Measurements from ENCODE around the gene SLC2A4RG. TPM values are rescaled to one million over a fixed set of nuclear protein-coding genes. Genes with fewer than 3 reads are reported as not detected.

Gene SLC2A4RG
- total RNA-seq, 3 donors from 2014 or later (not counting 1 experiment from before 2014, with no cell fraction given) = 90.4 to 100 (median 95.5) TPM

- TF ChIP-seq, protein P1, sequence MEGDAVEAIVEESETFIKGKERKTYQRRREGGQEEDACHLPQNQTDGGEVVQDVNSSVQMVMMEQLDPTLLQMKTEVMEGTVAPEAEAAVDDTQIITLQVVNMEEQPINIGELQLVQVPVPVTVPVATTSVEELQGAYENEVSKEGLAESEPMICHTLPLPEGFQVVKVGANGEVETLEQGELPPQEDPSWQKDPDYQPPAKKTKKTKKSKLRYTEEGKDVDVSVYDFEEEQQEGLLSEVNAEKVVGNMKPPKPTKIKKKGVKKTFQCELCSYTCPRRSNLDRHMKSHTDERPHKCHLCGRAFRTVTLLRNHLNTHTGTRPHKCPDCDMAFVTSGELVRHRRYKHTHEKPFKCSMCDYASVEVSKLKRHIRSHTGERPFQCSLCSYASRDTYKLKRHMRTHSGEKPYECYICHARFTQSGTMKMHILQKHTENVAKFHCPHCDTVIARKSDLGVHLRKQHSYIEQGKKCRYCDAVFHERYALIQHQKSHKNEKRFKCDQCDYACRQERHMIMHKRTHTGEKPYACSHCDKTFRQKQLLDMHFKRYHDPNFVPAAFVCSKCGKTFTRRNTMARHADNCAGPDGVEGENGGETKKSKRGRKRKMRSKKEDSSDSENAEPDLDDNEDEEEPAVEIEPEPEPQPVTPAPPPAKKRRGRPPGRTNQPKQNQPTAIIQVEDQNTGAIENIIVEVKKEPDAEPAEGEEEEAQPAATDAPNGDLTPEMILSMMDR (IDR thresholded peaks at IDR 0.05) = no peak
- Mint-ChIP-seq H3K4me1 (peaks cover 45% of the 10 kb centered on the region in 2 donors), H3K36me3 (no peaks in the 10 kb centered on the region), H3K4me3 (no peak overlapping the region), H3K27ac (no peak overlapping the region), H3K9me3 (no peaks in the 10 kb centered on the region), H3K27me3 (ENCODE audit: low read depth in 2 of 2) (no peaks in the 10 kb centered on the region)
- ATAC-seq (no peak), DNase-seq (no peak)
- H3K27ac ChIP-seq (ENCODE audit: low read length) = no peak overlapping the region
- H3K4me1 ChIP-seq (ENCODE audit: control insufficient read depth, insufficient read depth, low read length) = peaks cover 70% of the 10 kb centered on the region
- peaks cover 24% of the 10 kb centered on the region for H3K36me3 ChIP-seq (ENCODE audit: control insufficient read depth, insufficient read depth, low read length)
- intact Hi-C loops (cut with micrococcal nuclease) = loop anchor here (10.0 kb wide), 1 partner anchor 97 kb away; no protein-coding TSS in a partner anchor
- WGBS (ENCODE audit: insufficient coverage) = 83% methylated on average over 4 of the region's 5 CpGs
- no peaks in the 10 kb centered on the region for H3K9me3 ChIP-seq (ENCODE audit: control insufficient read depth, insufficient read depth, low read length)
- no peak overlapping the region for H3K4me3 ChIP-seq (ENCODE audit: low read length)
- H3K27me3 ChIP-seq (ENCODE audit: control insufficient read depth, insufficient read depth, low read length) = no peaks in the 10 kb centered on the region
These were observed 8.2 kb upstream of the SLC2A4RG start for GRCh38 chr20:63731410-63731809.

- Mint-ChIP-seq H3K4me3 (no peak overlapping the region), H3K36me3 (no peaks in the 10 kb centered on the region)
These were observed 7.2 kb upstream of the SLC2A4RG start for GRCh38 chr20:63732118-63733095.

DNA sequence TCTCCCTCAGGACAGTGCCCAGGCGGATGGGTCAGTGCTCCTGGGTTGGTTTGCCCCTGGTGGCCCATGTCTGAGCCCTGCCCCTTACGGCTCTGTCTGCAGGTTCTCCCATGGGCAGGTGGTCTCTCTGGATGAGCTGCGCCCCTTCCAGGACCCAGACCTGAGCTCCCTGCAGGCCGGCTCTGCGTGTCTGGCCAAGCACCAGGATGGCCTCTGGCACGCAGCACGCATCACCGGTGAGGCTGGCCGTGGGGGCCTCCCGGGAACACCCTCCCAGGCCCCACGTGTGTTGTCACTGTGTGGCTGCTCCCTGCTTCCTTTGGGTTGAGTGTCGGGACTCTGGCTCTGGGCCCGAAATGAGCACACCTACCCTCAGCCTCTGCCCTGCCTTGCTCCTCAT, 6.5 kb upstream of the SLC2A4RG start:
- TF ChIP-seq, protein P1 (IDR thresholded peaks at IDR 0.05) = no peak
- no peak for DNase-seq
- Mint-ChIP-seq H3K9me3 (no peaks in the 10 kb centered on the region), H3K27me3 (ENCODE audit: low read depth in 2 of 2) (no peaks in the 10 kb centered on the region), H3K4me1 (peaks cover 44 to 48% of the 10 kb centered on the region in 2 donors), H3K27ac (peak overlapping the region in 1 of 2 donors; percentile 19), H3K4me3 (no peak overlapping the region), H3K36me3 (no peaks in the 10 kb centered on the region)
- no peak overlapping the region for H3K27ac ChIP-seq (ENCODE audit: low read length)
- H3K4me1 ChIP-seq (ENCODE audit: control insufficient read depth, insufficient read depth, low read length) = peaks cover 73% of the 10 kb centered on the region
- ATAC-seq = no peak
- H3K27me3 ChIP-seq (ENCODE audit: control insufficient read depth, insufficient read depth, low read length) = no peaks in the 10 kb centered on the region
- no peaks in the 10 kb centered on the region for H3K9me3 ChIP-seq (ENCODE audit: control insufficient read depth, insufficient read depth, low read length)
- H3K4me3 ChIP-seq (ENCODE audit: low read length) = no peak overlapping the region
- intact Hi-C loops (cut with micrococcal nuclease) = loop anchor here (10.0 kb wide), 1 partner anchor 98 kb away; no protein-coding TSS in a partner anchor
- WGBS (ENCODE audit: insufficient coverage) = 97% methylated on average over 13 of the region's 13 CpGs
- H3K36me3 ChIP-seq (ENCODE audit: control insufficient read depth, insufficient read depth, low read length) = peaks cover 24% of the 10 kb centered on the region

More at GRCh38 chr20:63732118-63733095, 7.2 kb upstream of the SLC2A4RG start:
- Histone ChIP-seq H3K4me3 (ENCODE audit: low read length) (no peak overlapping the region), H3K36me3 (ENCODE audit: control insufficient read depth, insufficient read depth, low read length) (peaks cover 24% of the 10 kb centered on the region), H3K27ac (ENCODE audit: low read length) (no peak overlapping the region), H3K9me3 (ENCODE audit: control insufficient read depth, insufficient read depth, low read length) (no peaks in the 10 kb centered on the region), H3K27me3 (ENCODE audit: control insufficient read depth, insufficient read depth, low read length) (no peaks in the 10 kb centered on the region), H3K4me1 (ENCODE audit: control insufficient read depth, insufficient read depth, low read length) (peaks cover 76% of the 10 kb centered on the region)
- intact Hi-C loops (cut with micrococcal nuclease) = loop anchor here (10.0 kb wide), 1 partner anchor 98 kb away; no protein-coding TSS in a partner anchor
- TF ChIP-seq, protein P1 (IDR thresholded peaks at IDR 0.05) = no peak
- no peak overlapping the region for H3K27ac Mint-ChIP-seq
- H3K4me1 Mint-ChIP-seq = peaks cover 45 to 55% of the 10 kb centered on the region in 2 donors
- DNase-seq (peak in 1 of 2 donors; percentile 13), ATAC-seq (no peak)
- WGBS (ENCODE audit: insufficient coverage) = 92% methylated on average over 38 of the region's 38 CpGs
- H3K27me3 Mint-ChIP-seq (ENCODE audit: low read depth in 2 of 2) = no peaks in the 10 kb centered on the region
- H3K9me3 Mint-ChIP-seq = no peaks in the 10 kb centered on the region

All from natural killer cell (primary cell).